Neuronal stem cell (in vitro differentiated cells): ENCODE measurements around the gene ADORA2A.

Source experiments
- DNase-seq: peaks from one replicate; pipeline ENCODE4 v3.0.0-alpha.2; 2013; ENCODE audit warnings: low spot score
- H2AFZ ChIP-seq: one replicate; pipeline ENCODE4 v1.6.1; 2013; ENCODE audit warnings: mild to moderate bottlenecking, low read length, inconsistent platforms
- H2AK5ac ChIP-seq: 2 replicates; pipeline ENCODE4 v1.6.1; 2013; ENCODE audit warnings: low read depth, mild to moderate bottlenecking, inconsistent platforms, low read length, moderate library complexity, mixed read lengths
- H2BK120ac ChIP-seq: 2 replicates; pipeline ENCODE4 v1.6.1; 2013; ENCODE audit warnings: low read depth, mild to moderate bottlenecking, inconsistent platforms, low read length, moderate library complexity, mixed read lengths
- H2BK12ac ChIP-seq: one replicate; pipeline ENCODE4 v1.6.1; 2013; ENCODE audit warnings: low read length, inconsistent platforms
- H2BK15ac ChIP-seq: 2 replicates; pipeline ENCODE4 v1.6.1; 2013; ENCODE audit warnings: mild to moderate bottlenecking, low read length, inconsistent platforms, mixed read lengths
- H2BK5ac ChIP-seq: one replicate; pipeline ENCODE4 v1.6.1; 2013; ENCODE audit warnings: inconsistent platforms, mild to moderate bottlenecking, low read length, moderate library complexity
- H3K14ac ChIP-seq: one replicate; pipeline ENCODE4 v1.6.1; 2013; ENCODE audit warnings: low read length, inconsistent platforms
- H3K18ac ChIP-seq: 2 replicates; pipeline ENCODE4 v1.6.1; 2013; ENCODE audit warnings: low read length, inconsistent platforms
- H3K23ac ChIP-seq: 2 replicates; pipeline ENCODE4 v1.6.1; 2013; ENCODE audit warnings: low read depth, mild to moderate bottlenecking, mixed read lengths, low read length, inconsistent platforms; ENCODE audit not compliant: poor library complexity
- H3K27ac ChIP-seq: replicated peaks from 3 replicates; pipeline ENCODE4 v1.5.1; 2013; ENCODE audit warnings: low read length, inconsistent platforms
- H3K27me3 ChIP-seq, 3 experiments: 2 replicates each; pipeline ENCODE4 v1.6.1; 2013; ENCODE audit warnings: low read length in 3 of 3, mild to moderate bottlenecking in 2 of 3, inconsistent platforms in 1 of 3, low read depth in 1 of 3, mixed read lengths in 1 of 3, moderate library complexity in 1 of 3; ENCODE audit not compliant: control insufficient read depth in 3 of 3, insufficient read depth in 3 of 3
- H3K36me3 ChIP-seq, 2 donors: replicated peaks in 1 of 2; 2 replicates each; pipeline ENCODE4 v1.6.1; 2013; ENCODE audit warnings: low read length in 2 of 2; ENCODE audit not compliant: control insufficient read depth in 2 of 2, insufficient read depth in 2 of 2
- H3K4ac ChIP-seq: 2 replicates; pipeline ENCODE4 v1.6.1; 2013; ENCODE audit warnings: inconsistent platforms, mild to moderate bottlenecking, low read length, moderate library complexity
- H3K4me1 ChIP-seq, 2 donors: 1 replicate in 1 of 2; 2 replicates in 1 of 2; pipeline ENCODE4 v1.6.1; 2013; ENCODE audit warnings: low read length in 2 of 2, low read depth in 1 of 2; ENCODE audit not compliant: control insufficient read depth in 2 of 2, insufficient read depth in 1 of 2
- H3K4me2 ChIP-seq: one replicate; pipeline ENCODE4 v1.6.1; 2013; ENCODE audit warnings: mild to moderate bottlenecking, low read length, inconsistent platforms; ENCODE audit not compliant: insufficient read depth, poor library complexity, severe bottlenecking
- H3K4me3 ChIP-seq, 2 donors: 2 replicates each; pipeline ENCODE4 v1.5.1; 2013; ENCODE audit warnings: low read length in 2 of 2, mild to moderate bottlenecking in 2 of 2, inconsistent platforms in 1 of 2, moderate library complexity in 1 of 2
- H3K79me1 ChIP-seq: one replicate; pipeline ENCODE4 v1.6.1; 2013; ENCODE audit warnings: low read depth, mild to moderate bottlenecking, inconsistent platforms, low read length, moderate library complexity
- H3K9ac ChIP-seq: one replicate; pipeline ENCODE4 v1.6.1; 2013; ENCODE audit warnings: mild to moderate bottlenecking, low read depth, low read length, inconsistent platforms; ENCODE audit not compliant: poor library complexity
- H3K9me3 ChIP-seq, 2 donors: replicated peaks in 1 of 2; 2 replicates each; pipeline versions ENCODE3 to v1.6.1; 2013; ENCODE audit warnings: low read length in 2 of 2, mild to moderate bottlenecking in 2 of 2, inconsistent platforms in 1 of 2, low read depth in 1 of 2, mixed read lengths in 1 of 2, moderate library complexity in 1 of 2; ENCODE audit not compliant: control insufficient read depth in 2 of 2, insufficient read depth in 1 of 2
- H4K8ac ChIP-seq: one replicate; pipeline ENCODE4 v1.6.1; 2013; ENCODE audit warnings: low read depth, mild to moderate bottlenecking, inconsistent platforms, low read length, moderate library complexity
- H4K91ac ChIP-seq: one replicate; pipeline ENCODE4 v1.6.1; 2013; ENCODE audit warnings: low read length, low read depth, mild to moderate bottlenecking, inconsistent platforms; ENCODE audit not compliant: poor library complexity
- WGBS, 2 donors: extraction: QIAGEN DNeasy Blood & Tissue Kit; methylation state at CpG; one replicate each; pipeline ENCODE4 v1.1.7; 2013; ENCODE audit warnings: missing lambda C conversion rate in 2 of 2, mixed read lengths in 1 of 2; ENCODE audit not compliant: insufficient read length in 2 of 2, insufficient replicate concordance in 1 of 2; ENCODE audit errors: extremely low coverage in 2 of 2; 5-methylcytosine and 5-hydroxymethylcytosine counted together

Gene ADORA2A

DNA sequence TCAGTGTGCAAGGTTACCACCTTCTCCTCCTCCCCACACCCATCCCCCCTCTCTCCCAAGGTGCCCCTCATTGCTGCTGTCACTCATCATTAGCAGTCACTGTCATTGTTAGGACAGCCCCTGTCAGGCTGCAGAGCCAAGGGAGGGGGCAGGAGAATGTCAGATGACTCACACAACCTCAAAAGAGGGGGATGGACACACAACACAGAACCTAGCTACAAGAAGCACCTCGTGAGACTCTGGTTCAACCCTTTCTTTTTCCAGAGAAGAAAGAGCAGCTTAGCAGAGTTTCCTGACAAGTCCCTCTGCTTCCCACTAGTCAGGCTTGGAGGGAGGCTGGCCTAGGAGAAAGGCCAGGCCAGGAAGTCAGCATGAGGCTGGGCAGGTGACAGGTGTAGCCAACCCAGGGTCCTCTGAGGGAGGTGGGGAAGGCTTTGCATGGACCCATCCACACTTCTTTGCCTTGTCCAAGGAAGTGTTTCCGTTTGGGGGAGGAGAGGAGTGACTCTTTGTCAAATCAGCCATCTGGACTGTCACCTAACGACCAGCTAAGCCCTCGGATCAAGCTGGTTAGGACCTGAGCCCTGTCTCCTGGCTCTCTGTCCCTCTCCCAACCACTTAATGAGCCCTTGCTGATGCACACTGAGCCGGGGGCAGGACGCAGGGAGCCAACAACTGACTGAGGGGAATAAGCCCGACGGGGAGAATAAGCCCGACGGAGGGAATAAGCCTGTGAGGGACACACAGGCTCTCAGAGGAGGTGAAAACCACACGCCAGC, 18.3 kb downstream of the ADORA2A start:
- H2AK5ac ChIP-seq: peak overlapping the region; percentile 14
- H3K36me3 ChIP-seq: no peaks in the 10 kb centered on the region
- no peak overlapping the region for H2BK120ac ChIP-seq
- H3K9me3 ChIP-seq: no peaks in the 10 kb centered on the region
- peak overlapping the region; percentile 66 for H3K18ac ChIP-seq
- H3K27me3 ChIP-seq: peaks cover 0 to 2% (median 0%) of the 10 kb centered on the region in 3 experiments
- no peak overlapping the region for H3K4me2 ChIP-seq
- no peak overlapping the region for H2BK15ac ChIP-seq
- peak; percentile 46 for DNase-seq
- no peak overlapping the region for H4K8ac ChIP-seq
- peak overlapping the region; percentile 82 for H2AFZ ChIP-seq
- no peak overlapping the region for H2BK5ac ChIP-seq
- H3K79me1 ChIP-seq: no peaks in the 10 kb centered on the region
- H2BK12ac ChIP-seq: no peak overlapping the region
- H3K4ac ChIP-seq: no peak overlapping the region
- H3K9ac ChIP-seq: no peak overlapping the region
- no peak overlapping the region for H3K23ac ChIP-seq
- peak overlapping the region; percentile 54 for H3K27ac ChIP-seq
- H3K4me1 ChIP-seq: peaks cover 24 to 31% of the 10 kb centered on the region in 2 donors
- H3K4me3 ChIP-seq: no peak overlapping the region
- WGBS, 2 donors: no CpG with 5 or more reads among the region's 11 CpGs
- H4K91ac ChIP-seq: no peak overlapping the region
- H3K14ac ChIP-seq: peak overlapping the region; percentile 23

- Histone ChIP-seq H3K18ac (peak overlapping the region; percentile 66), H3K9me3 (no peaks in the 10 kb centered on the region), H3K4me2 (no peak overlapping the region), H3K79me1 (no peaks in the 10 kb centered on the region), H2AFZ (peak overlapping the region; percentile 82), H3K27ac (peak overlapping the region; percentile 54), H3K9ac (no peak overlapping the region), H4K8ac (no peak overlapping the region), H2BK120ac (no peak overlapping the region), H3K4ac (no peak overlapping the region), H3K4me3 (no peak overlapping the region), H2AK5ac (peak overlapping the region; percentile 14), H3K4me1 (peaks cover 24 to 31% of the 10 kb centered on the region in 2 donors), H3K23ac (no peak overlapping the region), H3K14ac (peak overlapping the region; percentile 23), H2BK12ac (no peak overlapping the region), H2BK5ac (no peak overlapping the region), H3K36me3 (no peaks in the 10 kb centered on the region), H4K91ac (no peak overlapping the region), H3K27me3 (peaks cover 0 to 2% (median 0%) of the 10 kb centered on the region in 3 experiments), H2BK15ac (no peak overlapping the region)
- no peak for DNase-seq
- WGBS, 2 donors: no CpG with 5 or more reads among the region's 3 CpGs
Observed at GRCh38 chr22:24446260-24446611, 18.8 kb downstream of the ADORA2A start.

DNA sequence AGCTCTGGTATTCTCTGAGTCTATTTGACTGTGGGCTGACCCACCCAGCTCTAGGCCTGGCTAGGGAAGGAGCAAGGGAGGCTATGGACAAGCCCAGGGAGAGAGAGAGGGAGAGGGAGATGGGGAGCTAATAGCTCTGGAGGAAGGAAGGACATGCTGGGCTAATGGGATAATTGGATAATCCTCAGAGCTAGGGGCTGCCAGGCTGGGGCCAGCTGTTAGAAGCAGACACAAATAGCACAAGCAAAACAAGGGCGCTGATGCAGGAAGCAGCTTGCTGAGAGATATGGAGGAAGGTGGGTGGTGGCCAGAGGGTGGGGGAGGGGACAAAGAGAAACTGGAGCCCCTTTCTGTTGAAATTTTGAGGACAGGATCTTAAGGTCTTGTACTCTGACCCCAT, 23.2 kb downstream of the ADORA2A start:
- no peaks in the 10 kb centered on the region for H3K79me1 ChIP-seq
- H2AK5ac ChIP-seq: no peak overlapping the region
- H4K8ac ChIP-seq: no peak overlapping the region
- no peak overlapping the region for H3K4ac ChIP-seq
- H3K27ac ChIP-seq: no peak overlapping the region
- no peak overlapping the region for H4K91ac ChIP-seq
- peak overlapping the region; percentile 34 for H2AFZ ChIP-seq
- H3K9ac ChIP-seq: no peak overlapping the region
- no peak for DNase-seq
- no peak overlapping the region for H3K23ac ChIP-seq
- no peak overlapping the region for H2BK120ac ChIP-seq
- no peaks in the 10 kb centered on the region for H3K9me3 ChIP-seq
- peaks cover 0 to 4% (median 2%) of the 10 kb centered on the region in 3 experiments for H3K27me3 ChIP-seq
- peaks cover 11 to 12% of the 10 kb centered on the region in 2 donors for H3K4me1 ChIP-seq
- no peak overlapping the region for H3K4me3 ChIP-seq
- H2BK12ac ChIP-seq: no peak overlapping the region
- no peak overlapping the region for H3K14ac ChIP-seq
- no peak overlapping the region for H2BK15ac ChIP-seq
- WGBS, 2 donors: no CpG with 5 or more reads among the region's 1 CpG
- no peaks in the 10 kb centered on the region for H3K36me3 ChIP-seq
- H3K4me2 ChIP-seq: no peak overlapping the region
- H3K18ac ChIP-seq: no peak overlapping the region
- H2BK5ac ChIP-seq: no peak overlapping the region

DNA sequence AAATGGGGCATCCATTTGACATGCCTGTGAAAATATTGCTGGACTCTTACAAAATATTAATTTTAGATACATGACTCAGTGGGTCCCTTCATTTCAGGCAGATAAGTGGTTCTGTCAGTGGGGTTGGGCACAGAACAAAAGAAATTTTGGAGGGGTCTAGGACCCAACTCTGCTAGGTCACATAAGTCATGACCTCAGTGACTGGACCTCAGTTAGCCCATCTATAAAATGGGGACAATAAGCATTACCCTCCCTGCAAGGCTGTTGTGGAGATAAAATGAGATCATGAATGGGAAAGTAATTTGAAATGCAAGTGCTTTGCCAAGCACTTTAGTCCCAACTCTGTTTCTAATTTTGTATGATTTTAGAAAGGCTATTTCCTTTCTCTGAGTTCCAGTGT, 23.8 kb downstream of the ADORA2A start:
- no peaks in the 10 kb centered on the region for H3K36me3 ChIP-seq
- no peak overlapping the region for H3K9ac ChIP-seq
- H2AK5ac ChIP-seq: no peak overlapping the region
- no peak overlapping the region for H2BK15ac ChIP-seq
- no peak overlapping the region for H2BK5ac ChIP-seq
- H4K91ac ChIP-seq: no peak overlapping the region
- peaks cover 6 to 7% of the 10 kb centered on the region in 2 donors for H3K4me1 ChIP-seq
- no peak overlapping the region for H3K18ac ChIP-seq
- no peak overlapping the region for H3K23ac ChIP-seq
- H4K8ac ChIP-seq: no peak overlapping the region
- H3K4ac ChIP-seq: no peak overlapping the region
- peaks cover 0 to 4% (median 2%) of the 10 kb centered on the region in 3 experiments for H3K27me3 ChIP-seq
- H3K79me1 ChIP-seq: no peaks in the 10 kb centered on the region
- no peak overlapping the region for H2BK12ac ChIP-seq
- no peak overlapping the region for H3K4me3 ChIP-seq
- H3K4me2 ChIP-seq: no peak overlapping the region
- no peaks in the 10 kb centered on the region for H3K9me3 ChIP-seq
- DNase-seq: no peak
- H3K27ac ChIP-seq: no peak overlapping the region
- no peak overlapping the region for H3K14ac ChIP-seq
- no peak overlapping the region for H2BK120ac ChIP-seq
- H2AFZ ChIP-seq: no peak overlapping the region
